Measurements from ENCODE around the gene PTGER2.

The PTGER2 gene

DNA sequence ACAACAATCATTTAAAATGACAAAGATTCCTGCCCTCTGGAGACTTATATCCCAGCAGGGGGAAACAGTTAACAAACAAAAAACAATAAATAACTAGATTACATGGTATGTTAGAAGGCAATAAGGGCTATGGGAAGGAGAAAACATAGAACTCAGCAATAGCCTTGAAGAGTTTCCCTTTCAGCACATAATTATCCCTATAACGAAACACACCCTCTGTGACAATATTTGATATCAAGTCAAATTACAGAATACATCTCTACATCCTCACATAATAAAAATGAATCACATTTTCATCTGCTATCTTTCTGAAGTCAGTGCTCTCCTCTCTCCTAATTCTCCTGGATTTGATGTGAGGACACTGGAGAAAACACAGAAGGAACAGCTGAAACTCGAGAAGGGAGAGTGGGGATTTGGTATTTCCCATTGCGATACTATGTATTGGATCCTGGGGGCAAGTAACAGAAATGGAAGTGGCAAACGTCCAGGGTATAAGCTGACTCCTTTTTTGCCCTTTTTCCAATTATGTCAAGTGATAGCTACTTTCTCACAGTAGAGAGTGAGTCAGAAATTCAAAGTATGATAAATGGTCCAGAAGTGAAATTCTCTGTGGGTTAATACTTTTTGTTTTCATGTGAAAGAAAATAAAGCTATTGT lies 9.7 kb upstream of the PTGER2 start:
- TF ChIP-seq RAD21 (IDR thresholded peaks at IDR 0.05; ENCODE audit: low read depth) (no peak), USF1 (IDR thresholded peaks at IDR 0.05) (no peak), TAF1 (IDR thresholded peaks at IDR 0.05; ENCODE audit: low read depth) (no peak), CREB1 (IDR thresholded peaks at IDR 0.05; ENCODE audit: low read depth) (no peak), EP300 (IDR thresholded peaks at IDR 0.05; ENCODE audit: borderline replicate concordance) (no peak), REST (IDR thresholded peaks at IDR 0.05; ENCODE audit: low read depth) (no peak), FOXM1 (IDR thresholded peaks at IDR 0.05; ENCODE audit: borderline replicate concordance, low read depth) (no peak), NFIC (IDR thresholded peaks at IDR 0.05) (no peak), CEBPB (IDR thresholded peaks at IDR 0.05) (no peak), EGR1 (IDR thresholded peaks at IDR 0.05) (no peak), TEAD4 (IDR thresholded peaks at IDR 0.05) (no peak), YY1 (IDR thresholded peaks at IDR 0.05; ENCODE audit: low read depth) (no peak), TCF12 (IDR thresholded peaks at IDR 0.05; ENCODE audit: low read depth) (no peak), ZBTB7A (IDR thresholded peaks at IDR 0.05; ENCODE audit: low read depth) (no peak)
- TF ChIP-seq, protein P1, sequence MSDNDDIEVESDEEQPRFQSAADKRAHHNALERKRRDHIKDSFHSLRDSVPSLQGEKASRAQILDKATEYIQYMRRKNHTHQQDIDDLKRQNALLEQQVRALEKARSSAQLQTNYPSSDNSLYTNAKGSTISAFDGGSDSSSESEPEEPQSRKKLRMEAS (IDR thresholded peaks at IDR 0.05), result no peak

DNA sequence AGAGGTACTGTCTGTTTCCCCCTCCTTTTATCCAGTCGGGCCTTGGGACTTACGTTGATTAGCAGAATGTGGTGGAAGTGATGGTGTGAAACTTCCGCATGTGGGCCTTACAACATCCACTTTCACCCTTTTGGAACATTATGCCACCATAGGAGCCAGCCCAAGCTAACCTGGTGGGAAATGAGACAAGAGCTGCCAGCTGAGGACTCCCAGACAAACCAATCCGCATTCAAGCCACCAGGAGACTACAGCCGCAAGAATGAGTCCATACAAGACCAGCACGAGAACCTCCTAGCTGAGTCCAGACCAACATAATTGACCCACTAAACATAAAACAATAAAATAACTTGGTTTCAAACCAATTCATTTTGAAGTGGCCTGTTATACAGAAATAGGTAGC lies 9.1 kb upstream of the PTGER2 start:
- TF ChIP-seq EGR1 (IDR thresholded peaks at IDR 0.05), result no peak
- no peak for TF ChIP-seq TEAD4 (IDR thresholded peaks at IDR 0.05)
- TF ChIP-seq TAF1 (IDR thresholded peaks at IDR 0.05; ENCODE audit: low read depth), result no peak
- no peak for TF ChIP-seq TCF12 (IDR thresholded peaks at IDR 0.05; ENCODE audit: low read depth)
- TF ChIP-seq YY1 (IDR thresholded peaks at IDR 0.05; ENCODE audit: low read depth), result no peak
- no peak for TF ChIP-seq FOXM1 (IDR thresholded peaks at IDR 0.05; ENCODE audit: borderline replicate concordance, low read depth)
- TF ChIP-seq ZBTB7A (IDR thresholded peaks at IDR 0.05; ENCODE audit: low read depth), result no peak
- TF ChIP-seq RAD21 (IDR thresholded peaks at IDR 0.05; ENCODE audit: low read depth), result no peak
- no peak for TF ChIP-seq CEBPB (IDR thresholded peaks at IDR 0.05)
- no peak for TF ChIP-seq NFIC (IDR thresholded peaks at IDR 0.05)
- no peak for TF ChIP-seq REST (IDR thresholded peaks at IDR 0.05; ENCODE audit: low read depth)
- TF ChIP-seq EP300 (IDR thresholded peaks at IDR 0.05; ENCODE audit: borderline replicate concordance), result no peak
- TF ChIP-seq, protein P1 (IDR thresholded peaks at IDR 0.05), result no peak

DNA sequence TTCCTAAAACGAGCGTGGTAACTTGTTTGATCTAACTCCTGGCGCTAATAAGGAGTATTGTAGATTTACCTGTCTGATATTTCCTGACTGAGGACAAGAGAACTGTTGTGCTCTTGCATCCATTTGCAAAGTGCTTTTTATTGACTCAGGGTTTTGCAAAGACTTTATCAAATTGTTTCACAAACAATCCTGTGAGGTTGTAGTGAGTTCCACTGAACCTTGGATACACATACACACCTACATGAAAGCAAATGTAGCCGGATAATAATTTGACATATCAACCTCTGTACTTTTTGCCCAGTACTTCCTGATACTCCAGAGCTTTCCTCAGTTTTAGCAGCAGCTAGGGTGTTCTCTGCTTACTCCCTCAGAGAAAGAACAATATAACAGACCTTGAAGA lies 6.7 kb upstream of the PTGER2 start:
- TF ChIP-seq CEBPB (IDR thresholded peaks at IDR 0.05) (no peak), USF1 (IDR thresholded peaks at IDR 0.05) (no peak), RAD21 (IDR thresholded peaks at IDR 0.05; ENCODE audit: low read depth) (no peak), EGR1 (IDR thresholded peaks at IDR 0.05) (no peak), NFIC (IDR thresholded peaks at IDR 0.05) (no peak), FOXM1 (IDR thresholded peaks at IDR 0.05; ENCODE audit: borderline replicate concordance, low read depth) (no peak), REST (IDR thresholded peaks at IDR 0.05; ENCODE audit: low read depth) (no peak), EP300 (IDR thresholded peaks at IDR 0.05; ENCODE audit: borderline replicate concordance) (no peak), TCF12 (IDR thresholded peaks at IDR 0.05; ENCODE audit: low read depth) (no peak)

- TF ChIP-seq USF1 (IDR thresholded peaks at IDR 0.05), result no peak
- no peak for TF ChIP-seq EGR1 (IDR thresholded peaks at IDR 0.05)
- TF ChIP-seq, protein P1 (IDR thresholded peaks at IDR 0.05), result no peak
- no peak for TF ChIP-seq NFIC (IDR thresholded peaks at IDR 0.05)
- no peak for TF ChIP-seq FOXM1 (IDR thresholded peaks at IDR 0.05; ENCODE audit: borderline replicate concordance, low read depth)
- no peak for TF ChIP-seq TCF12 (IDR thresholded peaks at IDR 0.05; ENCODE audit: low read depth)
- no peak for TF ChIP-seq REST (IDR thresholded peaks at IDR 0.05; ENCODE audit: low read depth)
- no peak for TF ChIP-seq CEBPB (IDR thresholded peaks at IDR 0.05)
- no peak for TF ChIP-seq EP300 (IDR thresholded peaks at IDR 0.05; ENCODE audit: borderline replicate concordance)
- no peak for TF ChIP-seq ZBTB7A (IDR thresholded peaks at IDR 0.05; ENCODE audit: low read depth)
- TF ChIP-seq YY1 (IDR thresholded peaks at IDR 0.05; ENCODE audit: low read depth), result no peak
- no peak for TF ChIP-seq CREB1 (IDR thresholded peaks at IDR 0.05; ENCODE audit: low read depth)
Observed at GRCh38 chr14:52307905-52308304, 6.2 kb upstream of the PTGER2 start.

Data from Ishikawa (cell line).